ENCODE results near the gene CEP250.

- TF ChIP-seq EZH2 (IDR thresholded peaks at IDR 0.05; ENCODE audit: low read length, unreplicated experiment) (no peak), CTCF (conservative IDR thresholded peaks at IDR 0.05; ENCODE audit: low read depth, low read length) (no peak), EZH2phosphoT487 (IDR thresholded peaks at IDR 0.05; ENCODE audit: borderline replicate concordance, low read length) (no peak)
Measured at GRCh38 chr20:35556871-35557270, 101.5 kb downstream of the CEP250 start.
